SKM-1 (cell line): Measurements from ENCODE around the gene TNFSF13B.
"Not testable (repeated sequence)": the region's sequence is repeated elsewhere in the genome, so short reads cannot be mapped to it uniquely, and the experiment has no call there.

Experiments
- DNase-seq: peaks from one replicate; lab custom pipeline; 2025; ENCODE audit not compliant: unreplicated experiment; lab: John Stamatoyannopoulos, UW

Gene TNFSF13B

DNA sequence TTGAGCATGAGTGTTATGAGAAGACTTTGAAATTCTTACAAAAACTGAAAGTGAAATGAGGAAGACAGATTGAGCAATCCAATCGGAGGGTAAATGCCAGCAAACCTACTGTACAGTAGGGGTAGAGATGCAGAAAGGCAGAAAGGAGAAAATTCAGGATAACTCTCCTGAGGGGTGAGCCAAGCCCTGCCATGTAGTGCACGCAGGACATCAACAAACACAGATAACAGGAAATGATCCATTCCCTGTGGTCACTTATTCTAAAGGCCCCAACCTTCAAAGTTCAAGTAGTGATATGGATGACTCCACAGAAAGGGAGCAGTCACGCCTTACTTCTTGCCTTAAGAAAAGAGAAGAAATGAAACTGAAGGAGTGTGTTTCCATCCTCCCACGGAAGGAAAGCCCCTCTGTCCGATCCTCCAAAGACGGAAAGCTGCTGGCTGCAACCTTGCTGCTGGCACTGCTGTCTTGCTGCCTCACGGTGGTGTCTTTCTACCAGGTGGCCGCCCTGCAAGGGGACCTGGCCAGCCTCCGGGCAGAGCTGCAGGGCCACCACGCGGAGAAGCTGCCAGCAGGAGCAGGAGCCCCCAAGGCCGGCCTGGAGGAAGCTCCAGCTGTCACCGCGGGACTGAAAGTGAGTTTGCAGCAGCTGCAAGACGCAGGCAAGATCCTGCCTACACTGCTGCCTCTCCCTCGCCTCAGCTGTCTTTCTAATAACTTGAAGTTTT lies at the start of gene TNFSF13B:
Gene TNFSF13B, plus strand, starts transcription at position 118 of the 728 bp plus-strand sequence. Its CDS starts 178 bp downstream, at position 296.
- DNase-seq: peak; percentile 74

GRCh38 chr13:108220041-108220440 lies 49.5 kb upstream of the TNFSF13B start:
- DNase-seq: no peak

GRCh38 chr13:108223687-108224503 lies 45.6 kb upstream of the TNFSF13B start:
- DNase-seq: no peak

DNA sequence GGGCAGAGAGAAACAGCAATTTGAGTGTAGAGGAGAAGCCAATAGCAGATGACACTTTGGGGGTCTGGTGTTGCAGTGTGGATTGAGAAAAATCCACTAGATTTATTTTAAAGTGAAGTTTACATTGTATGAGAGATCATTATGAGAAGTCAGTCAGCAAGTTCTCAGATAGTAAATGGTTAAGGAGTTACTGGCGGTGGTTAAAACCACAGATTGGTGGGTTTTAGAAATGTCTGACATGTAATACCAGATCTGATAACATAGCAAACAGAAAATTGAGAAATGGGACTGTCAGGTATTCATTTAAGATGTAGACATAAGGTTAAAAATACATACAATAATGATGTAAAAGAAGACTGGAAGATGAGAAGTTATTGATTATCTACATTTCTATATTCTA lies 44.1 kb upstream of the TNFSF13B start:
- no peak for DNase-seq

DNA sequence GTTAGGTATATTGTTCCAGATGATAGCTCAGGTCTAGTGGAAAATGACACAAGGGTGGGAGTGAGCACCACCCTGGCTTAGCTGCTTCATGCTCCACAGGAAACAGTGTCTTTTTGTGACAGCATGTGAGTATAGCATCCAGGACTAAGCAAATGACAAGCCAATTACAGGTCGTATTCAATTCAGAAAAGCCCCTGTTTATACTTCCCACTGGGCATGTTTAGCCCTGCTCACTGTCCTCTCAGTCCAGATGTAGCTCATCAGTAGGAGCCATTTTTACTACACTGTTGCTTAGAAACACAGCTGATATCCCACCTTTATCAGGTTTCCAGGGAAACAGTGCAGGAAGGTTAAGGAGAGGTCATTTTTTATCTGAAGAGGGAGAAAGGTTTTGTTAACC lies 43.3 kb upstream of the TNFSF13B start:
- no peak for DNase-seq

GRCh38 chr13:108227651-108228272 lies 41.8 kb upstream of the TNFSF13B start:
- DNase-seq: peak; percentile 26

DNA sequence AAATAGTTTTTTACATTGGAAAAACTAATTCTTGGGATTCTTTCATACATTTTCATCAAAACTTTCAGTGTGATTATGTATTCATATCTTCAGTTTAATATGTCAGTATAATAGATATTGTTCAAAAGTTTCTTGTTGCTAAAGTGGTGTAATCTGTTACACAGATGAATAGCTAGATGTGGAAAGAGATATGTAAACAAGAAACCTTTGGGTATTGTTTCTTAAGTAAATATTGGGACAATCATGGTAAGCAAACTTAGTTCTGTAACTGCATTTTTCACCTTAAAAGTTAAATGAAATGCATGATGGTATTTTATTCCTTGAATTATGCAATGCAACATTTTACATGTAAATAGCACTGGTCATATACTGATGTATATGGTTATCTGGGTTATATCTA lies 39.1 kb upstream of the TNFSF13B start:
- no peak for DNase-seq

DNA sequence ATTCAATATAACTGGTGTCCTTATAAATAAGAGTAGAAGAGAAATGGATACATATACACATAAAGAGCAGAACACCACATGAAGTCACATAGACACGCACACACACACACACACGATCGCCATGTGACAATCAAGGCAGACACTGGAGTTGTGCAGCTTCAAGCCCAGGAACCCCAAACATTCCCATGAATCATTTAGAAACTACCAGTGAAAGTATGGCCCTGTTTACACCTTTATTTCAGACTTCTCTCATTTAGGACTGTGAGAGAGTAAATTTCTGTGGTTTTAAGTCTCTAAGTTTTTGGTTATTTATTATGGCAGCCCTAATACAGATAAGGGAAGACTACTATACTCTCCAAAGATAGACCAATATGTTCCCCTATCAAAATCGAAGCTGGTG lies 20.4 kb upstream of the TNFSF13B start:
- DNase-seq: no peak

DNA sequence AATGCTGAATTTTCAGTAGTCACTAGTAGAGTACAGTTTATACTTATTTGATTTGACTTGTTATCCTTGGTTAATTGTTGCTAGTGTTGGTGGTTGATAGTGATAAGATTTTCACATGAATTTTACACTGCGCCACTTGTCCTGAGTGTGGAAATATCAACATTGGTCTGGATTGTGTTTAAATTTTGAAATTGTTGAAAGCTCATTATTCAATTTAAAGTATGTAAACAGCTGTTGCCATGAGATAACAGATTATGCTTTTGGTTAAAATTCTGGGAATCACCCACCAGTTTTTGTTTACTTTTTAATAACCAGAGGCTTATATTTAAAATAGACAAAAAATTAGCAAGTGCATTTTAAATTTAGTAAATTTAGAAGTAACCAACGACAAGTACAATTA lies 12.3 kb upstream of the TNFSF13B start:
- DNase-seq: no peak

DNA sequence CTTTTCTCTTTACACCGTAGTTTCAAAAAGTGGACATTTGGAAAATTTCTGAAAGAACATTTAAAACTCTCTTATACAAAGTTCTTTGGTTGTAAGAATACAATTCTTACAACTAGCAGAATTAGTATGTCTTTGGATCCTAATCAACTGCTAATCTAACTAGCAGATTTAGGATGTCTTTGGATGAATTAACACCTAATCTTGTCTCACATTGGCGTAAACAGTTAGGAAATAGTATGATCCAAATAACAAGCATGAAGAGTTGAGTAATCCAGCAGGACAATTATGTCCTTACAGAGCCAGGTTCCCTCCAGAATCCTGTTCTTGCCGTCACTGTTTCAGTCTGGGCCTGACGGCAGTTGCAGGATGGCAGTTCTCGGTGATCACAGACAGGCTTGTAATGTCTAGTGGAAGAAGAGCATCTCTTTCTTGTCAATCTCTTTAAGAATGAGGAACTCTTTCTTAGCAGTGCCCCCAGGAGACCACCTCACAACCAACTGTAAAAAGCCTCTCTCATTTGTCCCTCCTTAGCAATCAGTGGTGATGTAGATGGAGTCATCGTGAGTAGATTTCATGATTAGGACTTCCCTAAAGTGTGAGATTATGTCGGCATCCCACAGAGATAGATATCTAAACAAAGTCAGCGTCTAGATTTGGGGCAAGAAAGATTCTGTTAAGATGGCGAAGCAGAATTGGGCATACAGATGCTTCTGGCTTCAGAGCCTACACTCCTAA lies 5.7 kb upstream of the TNFSF13B start:
- no peak for DNase-seq

DNA sequence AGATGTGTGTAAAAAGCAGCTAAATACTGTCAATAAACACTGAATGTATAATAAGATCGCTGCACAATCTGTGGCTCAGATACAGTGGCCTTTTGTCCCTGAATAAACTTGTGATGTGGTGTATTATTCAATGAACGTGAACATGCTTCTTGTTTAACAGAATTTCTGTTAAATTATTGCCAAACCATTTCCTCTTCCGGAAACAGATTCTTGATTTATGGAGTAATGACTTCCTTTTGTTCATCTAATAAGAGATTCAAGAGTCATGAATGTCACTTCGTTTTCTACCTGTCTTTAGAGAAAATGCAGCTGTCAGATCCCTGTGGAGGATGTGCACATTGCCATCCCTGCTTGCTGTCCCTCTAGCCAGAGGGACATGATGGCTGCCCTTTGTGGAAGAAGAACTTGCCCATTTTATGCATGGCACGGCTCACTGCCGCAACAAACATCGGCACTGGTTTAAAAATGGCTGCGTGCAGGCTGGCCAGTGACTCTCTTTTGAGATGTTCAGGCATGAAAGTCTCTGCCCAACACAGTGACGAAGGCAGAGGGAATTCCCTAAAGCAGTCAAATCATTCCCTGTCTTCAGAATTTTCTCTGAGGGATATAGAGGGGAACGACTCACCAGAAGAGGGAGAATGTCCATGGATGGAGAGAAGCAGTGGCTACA lies 3.1 kb upstream of the TNFSF13B start:
- DNase-seq: no peak

DNA sequence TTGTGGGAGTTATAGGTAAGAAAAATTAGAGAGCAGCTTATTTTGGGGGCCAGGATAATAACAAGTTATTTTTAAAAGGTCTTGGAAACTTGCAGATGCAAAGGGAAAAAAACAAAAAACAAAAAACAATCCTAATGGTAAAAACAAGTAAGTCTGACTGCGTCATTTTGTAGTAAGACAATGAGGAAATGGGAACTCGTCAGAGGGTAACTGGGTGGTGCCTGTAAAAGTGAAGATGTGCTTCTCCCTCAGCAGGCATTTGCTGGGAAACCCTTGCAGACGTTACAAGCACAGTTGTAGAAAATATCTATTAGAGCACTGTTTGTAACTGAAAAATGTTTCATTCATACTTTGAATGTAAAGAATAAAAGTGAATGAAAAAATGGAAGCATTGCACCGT lies 2.2 kb upstream of the TNFSF13B start:
- no peak for DNase-seq

DNA sequence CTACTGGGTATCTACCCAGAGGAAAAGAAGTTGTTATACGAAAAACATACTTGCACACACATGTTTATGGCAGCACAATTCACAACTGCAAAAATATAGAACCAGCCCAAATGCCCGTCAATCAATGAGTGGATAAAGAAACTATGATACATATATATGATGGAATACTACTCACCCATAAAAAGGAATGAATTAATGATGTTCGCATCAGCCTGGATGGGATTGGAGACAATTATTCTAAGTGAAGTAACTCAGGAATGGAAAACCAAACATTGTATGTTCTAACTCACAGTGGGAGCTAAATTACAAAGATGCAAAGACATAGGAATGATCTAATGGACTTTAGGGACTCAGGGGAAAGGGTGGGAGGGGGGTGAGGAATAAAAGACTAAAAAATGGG lies 1.7 kb upstream of the TNFSF13B start:
- DNase-seq: not testable (repeated sequence)

GRCh38 chr13:108268466-108269112 lies 929 bp upstream of the TNFSF13B start:
- no peak for DNase-seq

GRCh38 chr13:108270442-108270841 lies 924 bp downstream of the TNFSF13B start:
- no peak for DNase-seq

DNA sequence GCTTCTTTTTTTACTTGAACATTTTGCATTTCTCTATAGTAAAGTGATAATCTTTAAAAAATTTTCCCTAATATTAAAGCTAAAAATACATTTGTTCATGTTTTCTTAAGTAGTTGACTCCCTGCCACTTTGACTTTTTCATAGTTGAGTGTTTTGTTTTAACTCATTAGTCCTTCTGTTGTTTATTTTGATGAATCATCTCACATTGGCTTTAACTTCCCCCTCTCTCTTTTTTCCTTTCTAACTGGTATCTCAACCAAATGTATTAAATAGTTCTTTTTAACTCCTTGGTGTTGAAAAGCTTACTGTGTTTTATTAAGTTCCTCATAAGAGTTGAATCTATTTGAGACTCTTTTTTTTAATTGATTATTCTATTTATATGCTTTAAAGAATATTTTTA lies 2.8 kb downstream of the TNFSF13B start:
- no peak for DNase-seq

DNA sequence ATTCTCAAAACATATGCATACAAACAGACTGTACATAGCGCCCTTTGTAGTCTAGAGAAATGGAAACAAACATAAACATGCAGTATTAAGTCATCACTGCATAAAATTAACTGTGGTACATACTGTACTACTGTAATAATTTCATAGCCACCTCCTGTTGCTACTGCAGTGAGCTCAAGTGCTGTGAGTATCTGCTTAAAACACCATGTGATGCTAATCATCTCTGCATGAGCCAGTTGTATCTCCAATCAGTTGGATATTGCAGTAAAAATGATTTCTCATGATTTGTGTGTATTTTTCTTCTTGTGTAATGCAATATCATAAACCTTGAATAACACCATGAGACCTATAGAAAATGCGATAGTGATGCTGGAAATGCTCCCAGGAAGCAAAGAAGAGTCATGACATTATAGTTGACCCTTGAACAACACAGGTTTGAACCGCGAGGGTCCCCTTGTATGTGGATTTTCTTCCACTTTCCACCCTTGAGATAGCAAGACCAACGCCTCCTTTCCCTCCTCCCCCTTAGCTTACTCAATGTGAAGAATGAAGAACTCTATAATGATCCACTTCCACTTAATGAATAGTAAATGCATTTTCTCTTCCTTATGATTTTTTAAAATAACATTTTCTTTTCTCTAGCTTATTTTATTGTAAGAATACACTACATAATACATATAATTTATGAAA lies 4.1 kb downstream of the TNFSF13B start:
- no peak for DNase-seq

- no peak for DNase-seq
Observed at GRCh38 chr13:108274718-108275117, 5.2 kb downstream of the TNFSF13B start.

- no peak for DNase-seq
Observed at GRCh38 chr13:108276060-108276459, 6.5 kb downstream of the TNFSF13B start.

GRCh38 chr13:108278466-108278865 lies 8.9 kb downstream of the TNFSF13B start:
- DNase-seq: no peak
